Myocyte (in vitro differentiated cells): ENCODE data around the gene TSPO. TPM values are rescaled to one million over a fixed set of nuclear protein-coding genes. Genes with fewer than 3 reads are reported as not detected.

Experiments
- total RNA-seq: library from RNA; depleted of rRNA; stranded (reverse); fragments of >200 nt; gene quantifications from 2 replicates; pipeline ENCODE4 v1.2.3, GENCODE V29; 2014

TSPO gene
- total RNA-seq, 1 donor from 2014 or later = 293 TPM

Other genes starting within 250 kb of the TSPO start
- 45.5 and 49.3 TPM in 2 replicates for gene PACSIN2, start 136.4 kb upstream of the TSPO start, total RNA-seq
- gene TTLL1, start 62.2 kb upstream of the TSPO start, total RNA-seq = 10.6 and 10.8 TPM in 2 replicates
- gene BIK, start 40.8 kb upstream of the TSPO start, total RNA-seq = not detected in 2 replicates
- gene MCAT, start 8.2 kb upstream of the TSPO start, total RNA-seq = 26.4 and 28.0 TPM in 2 replicates
- 33.6 and 33.8 TPM in 2 replicates for gene TTLL12, start 35.6 kb downstream of the TSPO start, total RNA-seq
- not detected in 2 replicates for gene SCUBE1, start 191.8 kb downstream of the TSPO start, total RNA-seq